HepG2 (cell line): ENCODE measurements around the gene BAZ1B. TPM values are rescaled to one million over a fixed set of nuclear protein-coding genes. Genes with fewer than 3 reads are reported as not detected.

Experiments
- CEBPB ChIP-seq: IDR thresholded peaks from 2 replicates; pipeline ENCODE4 v1.6.1; 2011; ENCODE audit warnings: low read depth, low read length, improper control_type of control experiment, borderline replicate concordance
- KLF6 ChIP-seq: IDR thresholded peaks from 2 replicates; pipeline ENCODE4 v1.8.0; 2016; ENCODE audit warnings: missing biosample characterization, missing genetic modification reagents
- MTF1 ChIP-seq: sonication (generic); formaldehyde crosslinking; IDR thresholded peaks from 2 replicates; pipeline ENCODE4 v1.5.0; 2020; ENCODE audit warnings: missing genetic modification reagents
- NFYB ChIP-seq: sonication (generic); formaldehyde crosslinking; IDR thresholded peaks from 2 replicates; pipeline ENCODE4 v1.4.0; 2020; ENCODE audit warnings: missing genetic modification reagents
- POGK ChIP-seq: sonication (generic); formaldehyde crosslinking; conservative IDR thresholded peaks from 2 replicates; pipeline ENCODE4 v1.8.0; 2022; ENCODE audit warnings: mild to moderate bottlenecking, moderate library complexity, missing genetic modification reagents
- PRDM10 ChIP-seq: sonication (generic); formaldehyde crosslinking; IDR thresholded peaks from 2 replicates; pipeline ENCODE4 v1.4.0; 2020; ENCODE audit warnings: low read depth, missing genetic modification reagents
- PRMT3 ChIP-seq: sonication (generic); formaldehyde crosslinking; IDR thresholded peaks from 2 replicates; pipeline ENCODE4 v1.8.1; 2022; ENCODE audit warnings: low read depth, mild to moderate bottlenecking, moderate library complexity, missing genetic modification reagents, borderline replicate concordance
- RFX1 ChIP-seq: fragments of 450-650 bp; IDR thresholded peaks from 2 replicates; pipeline ENCODE4 v1.6.1; 2017
- RFX3 ChIP-seq: IDR thresholded peaks from 2 replicates; pipeline ENCODE4 v1.6.1; 2016; ENCODE audit warnings: missing biosample characterization, missing genetic modification reagents
- SAP130 ChIP-seq: IDR thresholded peaks from 2 replicates; pipeline ENCODE4 v1.6.1; 2016; ENCODE audit warnings: low read depth
- U2AF1 ChIP-seq: fragments of 200-400 bp; formaldehyde crosslinking; optimal IDR thresholded peaks from 2 replicates; pipeline ENCODE3; 2017; ENCODE audit warnings: mild to moderate bottlenecking, low read depth, low read length
- ZFYVE20 ChIP-seq: sonication (generic); formaldehyde crosslinking; IDR thresholded peaks from 2 replicates; pipeline ENCODE4 v1.8.0; 2023; ENCODE audit warnings: low read depth, mild to moderate bottlenecking, moderate library complexity, missing genetic modification reagents, borderline replicate concordance
- ZMYM4 ChIP-seq: sonication (generic); formaldehyde crosslinking; IDR thresholded peaks from 2 replicates; pipeline ENCODE4 v1.8.1; 2023; ENCODE audit warnings: mild to moderate bottlenecking, missing genetic modification reagents
- ZNF574 ChIP-seq: sonication (generic); formaldehyde crosslinking; IDR thresholded peaks from 2 replicates; pipeline ENCODE4 v1.4.0; 2020; ENCODE audit warnings: missing genetic modification reagents
- ZNF589 ChIP-seq: sonication (generic); formaldehyde crosslinking; conservative IDR thresholded peaks from 2 replicates; pipeline ENCODE4 v1.8.0; 2022; ENCODE audit warnings: mild to moderate bottlenecking, moderate library complexity, missing genetic modification reagents
- ZNF749 ChIP-seq: sonication (generic); formaldehyde crosslinking; IDR thresholded peaks from 2 replicates; pipeline ENCODE4 v1.8.0; 2022; ENCODE audit warnings: mild to moderate bottlenecking, missing genetic modification reagents, moderate library complexity, borderline replicate concordance
- ZSCAN5A ChIP-seq: sonication (generic); formaldehyde crosslinking; IDR thresholded peaks from 2 replicates; pipeline ENCODE4 v1.8.0; 2022; ENCODE audit warnings: mild to moderate bottlenecking, missing genetic modification reagents, borderline replicate concordance
- polyA plus RNA-seq, 8 experiments: library from polyadenylated mRNA; depleted of rRNA in 3 of 8; stranded (reverse) in 7 of 8; unstranded in 1 of 8; fragments of >200 nt; fragmentation: Illumina TruSeq in 4 of 8; extraction: Trizol in 4 of 8; gene quantifications; 2 replicates each; pipeline versions ENCODE4 v1.2.1 to v1.2.3, GENCODE V29; 2011 to 2016; ENCODE audit warnings: low read depth in 4 of 8, missing spikeins in 1 of 8, mixed read lengths in 1 of 8; ENCODE audit not compliant: insufficient read depth in 1 of 8
- total RNA-seq, 5 experiments: library from RNA; depleted of rRNA; stranded (reverse); fragments of >200 nt; fragmentation: Illumina TruSeq; extraction: Trizol; gene quantifications; 2 replicates each; pipeline ENCODE4 v1.2.3, GENCODE V29; 2016; ENCODE audit warnings: low read depth in 1 of 5

The BAZ1B gene
- total and polyA plus RNA-seq, 2 of the 13 experiments (the other 11 are each of a cell fraction or from before 2014, with no cell fraction given), result 18.6 to 69.4 TPM

GRCh38 chr7:73522105-73522872, at the start of gene BAZ1B (continued):
- TF ChIP-seq PRDM10 (CRISPR knock-in tag) (0 out of 2 replicates have a peak, but pooled peaks have one; percentile 14), ZFYVE20 (CRISPR knock-in tag) (no peak), PRMT3 (CRISPR knock-in tag) (no peak), MTF1 (0 out of 2 replicates have a peak, but pooled peaks have one; percentile 65), ZNF749 (CRISPR knock-in tag) (no peak), U2AF1 (peak; percentile 69), ZMYM4 (CRISPR knock-in tag) (peak; percentile 56; the same call in 1 of the 2 replicates), ZNF589 (CRISPR knock-in tag) (peak; percentile 57; the same call in 1 of the 2 replicates), CEBPB (no peak), RFX3 (CRISPR knock-in tag) (no peak), POGK (peak; percentile 73; the same call in 1 of the 2 replicates), ZSCAN5A (no peak), RFX1 (no peak), NFYB (CRISPR knock-in tag) (peak; percentile 98), KLF6 (peak; percentile 61; the same call in 1 of the 2 replicates), SAP130 (CRISPR knock-in tag) (peak; percentile 79), ZNF574 (CRISPR knock-in tag) (peak; percentile 55)
